ENCODE measurements around the gene RPS6KB2. TPM values are rescaled to one million over a fixed set of nuclear protein-coding genes. Genes with fewer than 3 reads are reported as not detected.

RPS6KB2 gene
- polyA plus RNA-seq, 1 donor (not counting 4 experiments of a cell fraction or from before 2014, with no cell fraction given) = 61.4 TPM

DNA sequence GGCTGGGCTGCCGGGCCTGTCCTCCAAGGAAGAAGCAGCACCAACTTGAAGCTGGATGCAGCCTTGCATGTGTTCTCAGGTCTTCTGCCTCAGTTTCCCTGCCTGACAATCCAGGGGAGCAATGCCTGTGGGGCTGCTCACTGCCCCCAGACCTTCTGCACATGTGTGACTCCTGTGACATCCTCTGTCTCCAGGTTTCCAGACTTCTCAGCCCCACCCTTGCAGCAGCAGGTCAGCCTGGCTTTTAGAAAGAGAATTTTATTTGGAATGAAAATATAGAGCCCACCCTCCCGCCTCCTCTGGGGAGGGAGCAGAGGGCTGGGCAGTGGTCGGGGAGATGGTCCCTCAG lies 9.5 kb downstream of the RPS6KB2 start:
- peaks cover 5% of the 10 kb centered on the region for H4K20me1 ChIP-seq (ENCODE audit: control insufficient read depth, extremely low read depth, insufficient read depth, low read length)
- H3K9me1 ChIP-seq (ENCODE audit: control insufficient read depth, extremely low read depth, insufficient read depth, low read length) = no peaks in the 10 kb centered on the region
- H3K4me2 ChIP-seq (ENCODE audit: control insufficient read depth, extremely low read depth, insufficient read depth, low read depth, low read length) = no peak overlapping the region
- H3K79me2 ChIP-seq (ENCODE audit: control insufficient read depth, insufficient read depth, low read length) = peaks cover 12% of the 10 kb centered on the region
- H3K27ac ChIP-seq (ENCODE audit: control insufficient read depth, insufficient read depth, low read length) = no peak overlapping the region
- no peak overlapping the region for H2AFZ ChIP-seq (ENCODE audit: control insufficient read depth, low read length)
- no peaks in the 10 kb centered on the region for H3K9me3 ChIP-seq (ENCODE audit: control insufficient read depth, low read depth, low read length)
- peaks cover 6% of the 10 kb centered on the region for H3K4me1 ChIP-seq (ENCODE audit: control insufficient read depth, extremely low read depth, insufficient read depth, low read length)
- no peak for DNase-seq (ENCODE audit: low read depth, low spot score)
- TF ChIP-seq, protein P1, sequence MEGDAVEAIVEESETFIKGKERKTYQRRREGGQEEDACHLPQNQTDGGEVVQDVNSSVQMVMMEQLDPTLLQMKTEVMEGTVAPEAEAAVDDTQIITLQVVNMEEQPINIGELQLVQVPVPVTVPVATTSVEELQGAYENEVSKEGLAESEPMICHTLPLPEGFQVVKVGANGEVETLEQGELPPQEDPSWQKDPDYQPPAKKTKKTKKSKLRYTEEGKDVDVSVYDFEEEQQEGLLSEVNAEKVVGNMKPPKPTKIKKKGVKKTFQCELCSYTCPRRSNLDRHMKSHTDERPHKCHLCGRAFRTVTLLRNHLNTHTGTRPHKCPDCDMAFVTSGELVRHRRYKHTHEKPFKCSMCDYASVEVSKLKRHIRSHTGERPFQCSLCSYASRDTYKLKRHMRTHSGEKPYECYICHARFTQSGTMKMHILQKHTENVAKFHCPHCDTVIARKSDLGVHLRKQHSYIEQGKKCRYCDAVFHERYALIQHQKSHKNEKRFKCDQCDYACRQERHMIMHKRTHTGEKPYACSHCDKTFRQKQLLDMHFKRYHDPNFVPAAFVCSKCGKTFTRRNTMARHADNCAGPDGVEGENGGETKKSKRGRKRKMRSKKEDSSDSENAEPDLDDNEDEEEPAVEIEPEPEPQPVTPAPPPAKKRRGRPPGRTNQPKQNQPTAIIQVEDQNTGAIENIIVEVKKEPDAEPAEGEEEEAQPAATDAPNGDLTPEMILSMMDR (optimal IDR thresholded peaks at IDR 0.05 in 1 of 3, IDR thresholded peaks at IDR 0.05 in 1 of 3, conservative IDR thresholded peaks at IDR 0.05 in 1 of 3; ENCODE audit: extremely low read depth in 1 of 3, insufficient read depth in 2 of 3, low read length in 3 of 3) = no peak
- TF ChIP-seq EZH2 (IDR thresholded peaks at IDR 0.05; ENCODE audit: low read length) = no peak
- peaks cover 17 to 31% of the 10 kb centered on the region in 2 experiments for H3K36me3 ChIP-seq (ENCODE audit: control insufficient read depth in 2 of 2, extremely low read depth in 1 of 2, insufficient read depth in 2 of 2, low read length in 2 of 2)
- dilution Hi-C loops (cut with MboI; ENCODE audit: extremely low pct_ligation_motif_present, low sequenced_read_pairs) = no loop called here
- H3K9ac ChIP-seq (ENCODE audit: control insufficient read depth, extremely low read depth, insufficient read depth, low read length) = no peak overlapping the region
- no peak overlapping the region for H3K4me3 ChIP-seq (ENCODE audit: control insufficient read depth in 2 of 3, extremely low read depth in 1 of 3, insufficient read depth in 2 of 3, low read depth in 1 of 3, low read length in 3 of 3)
- no peak for FAIRE-seq
- H3K27me3 ChIP-seq (ENCODE audit: control insufficient read depth, extremely low read depth, insufficient read depth, low read length) = no peaks in the 10 kb centered on the region

DNA sequence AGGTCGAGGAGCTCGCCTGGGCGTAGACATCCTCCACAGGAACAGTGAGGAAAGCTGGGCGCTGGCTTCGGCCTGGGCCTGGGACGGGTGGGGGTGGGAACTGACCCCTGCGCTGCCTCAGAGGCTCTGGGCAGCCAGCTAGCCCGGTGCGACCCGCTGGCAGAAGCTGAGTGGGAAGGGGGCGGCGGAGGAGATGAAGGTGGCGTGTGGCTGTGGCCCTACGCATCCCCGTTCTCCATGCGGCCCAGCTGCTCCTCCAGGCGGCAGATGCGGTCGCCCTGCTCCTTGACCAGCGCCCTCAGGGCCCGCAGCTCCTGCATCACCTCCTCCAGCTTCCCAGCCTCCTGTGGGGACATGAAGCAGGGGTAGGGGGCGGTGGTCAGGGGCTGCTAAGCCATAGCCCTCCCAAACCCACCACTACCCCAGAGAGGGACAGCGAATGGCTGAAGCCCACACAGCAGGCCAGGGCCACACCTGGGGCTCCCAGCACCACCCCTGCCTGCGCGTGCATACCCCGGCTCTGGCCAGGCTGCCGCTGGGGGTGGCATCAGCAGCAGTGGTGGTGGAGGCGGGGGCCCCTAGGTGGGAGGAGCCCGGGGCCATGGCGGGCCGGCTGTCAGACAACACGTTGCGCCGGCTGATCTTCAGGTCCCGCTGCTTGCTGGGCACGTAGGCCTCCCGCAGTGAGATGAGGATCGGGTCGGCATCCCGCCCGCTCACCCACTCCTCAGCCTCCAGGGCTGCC lies 10.0 kb downstream of the RPS6KB2 start:
- Histone ChIP-seq H3K9me3 (ENCODE audit: control insufficient read depth, low read depth, low read length) (no peaks in the 10 kb centered on the region), H3K4me2 (ENCODE audit: control insufficient read depth, extremely low read depth, insufficient read depth, low read depth, low read length) (no peak overlapping the region), H2AFZ (ENCODE audit: control insufficient read depth, low read length) (no peak overlapping the region), H3K9me1 (ENCODE audit: control insufficient read depth, extremely low read depth, insufficient read depth, low read length) (no peaks in the 10 kb centered on the region), H3K4me1 (ENCODE audit: control insufficient read depth, extremely low read depth, insufficient read depth, low read length) (peaks cover 6% of the 10 kb centered on the region), H3K9ac (ENCODE audit: control insufficient read depth, extremely low read depth, insufficient read depth, low read length) (no peak overlapping the region), H3K79me2 (ENCODE audit: control insufficient read depth, insufficient read depth, low read length) (peaks cover 15% of the 10 kb centered on the region), H3K27ac (ENCODE audit: control insufficient read depth, insufficient read depth, low read length) (no peak overlapping the region), H3K4me3 (ENCODE audit: control insufficient read depth in 2 of 3, extremely low read depth in 1 of 3, insufficient read depth in 2 of 3, low read depth in 1 of 3, low read length in 3 of 3) (no peak overlapping the region), H3K27me3 (ENCODE audit: control insufficient read depth, extremely low read depth, insufficient read depth, low read length) (no peaks in the 10 kb centered on the region), H3K36me3 (ENCODE audit: control insufficient read depth in 2 of 2, extremely low read depth in 1 of 2, insufficient read depth in 2 of 2, low read length in 2 of 2) (peaks cover 12 to 29% of the 10 kb centered on the region in 2 experiments), H4K20me1 (ENCODE audit: control insufficient read depth, extremely low read depth, insufficient read depth, low read length) (peaks cover 5% of the 10 kb centered on the region)
- dilution Hi-C loops (cut with MboI; ENCODE audit: extremely low pct_ligation_motif_present, low sequenced_read_pairs) = no loop called here
- TF ChIP-seq, protein P1 (optimal IDR thresholded peaks at IDR 0.05 in 1 of 3, IDR thresholded peaks at IDR 0.05 in 1 of 3, conservative IDR thresholded peaks at IDR 0.05 in 1 of 3; ENCODE audit: extremely low read depth in 1 of 3, insufficient read depth in 2 of 3, low read length in 3 of 3) = no peak
- no peak for TF ChIP-seq EZH2 (IDR thresholded peaks at IDR 0.05; ENCODE audit: low read length)
- DNase-seq (ENCODE audit: low read depth, low spot score) (no peak), FAIRE-seq (no peak)

Measured in keratinocyte (primary cell).